Heart left ventricle (tissue), 13 donors: ENCODE data around the gene CDCA5.

Experiments used
- POLR2A ChIP-seq, 2 donors: fragments of 450-650 bp; IDR thresholded peaks; one replicate each; pipeline ENCODE4 v1.6.1; 2017; ENCODE audit warnings: antibody characterized with exemption in 2 of 2, mild to moderate bottlenecking in 2 of 2, moderate library complexity in 2 of 2
- TF ChIP-seq, protein P1 (sequence below), 12 donors: fragments of 200-600 bp; sonication (generic) in 4 of 12; IDR thresholded peaks; one replicate each; pipeline versions ENCODE4 v1.5.0 to v1.8.0; 2018 to 2022; ENCODE audit warnings: antibody characterized with exemption in 12 of 12, mild to moderate bottlenecking in 5 of 12
- donor health status: ischemic (EF 13 %, LVEDD 7.1; RV severe dilation, severe dysfunction).
- donor health status: DM: no; HTN: yes; CAD: no.
- donor health status: DM: no; HTN: no; CAD: no.
- donor health status: ischemic (EF 25% LVEDD 6.9; RV normal size, moderate dysfunction).
- donor health status: ischemic (EF 25% LVEDD 5.7; RV mildly dilated, moderate dysfunction).
- donor health status: ischemic (EF 35%, LVEDD 5.7; RV mildly dilated, moderate dysfunction).
- donor health status: nonischemic (EF 11% LVEDD 7.7; RV severe dilation, severe dysfunction).
- donor health status: DM: yes; HTN: yes; CAD: no.
- donor health status: PGD.
- donor health status: ischemic (EF 29% LVEDD 5.4; RV normal size, mild dysfunction).
- donor health status: nonischemic (EF 23%, LVEDD 6.1; RV moderate dilation, normal function).

DNA sequence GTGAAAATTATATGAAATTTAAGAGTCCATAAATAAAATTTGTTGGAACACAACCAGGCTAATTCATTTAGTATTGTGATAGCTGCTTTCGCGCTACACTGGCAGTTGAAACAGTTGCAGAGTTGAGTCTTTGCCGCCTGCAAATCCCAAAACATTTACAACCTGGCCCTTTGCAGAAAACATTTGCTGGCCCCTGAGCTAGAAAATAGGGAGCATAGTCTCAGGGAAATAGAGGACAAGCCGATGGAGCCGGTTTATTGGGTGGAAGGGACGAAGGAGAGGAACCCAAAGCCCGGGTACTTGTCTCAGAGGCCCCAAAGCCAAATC, 43.4 kb downstream of the CDCA5 start:
- TF ChIP-seq, protein P1, sequence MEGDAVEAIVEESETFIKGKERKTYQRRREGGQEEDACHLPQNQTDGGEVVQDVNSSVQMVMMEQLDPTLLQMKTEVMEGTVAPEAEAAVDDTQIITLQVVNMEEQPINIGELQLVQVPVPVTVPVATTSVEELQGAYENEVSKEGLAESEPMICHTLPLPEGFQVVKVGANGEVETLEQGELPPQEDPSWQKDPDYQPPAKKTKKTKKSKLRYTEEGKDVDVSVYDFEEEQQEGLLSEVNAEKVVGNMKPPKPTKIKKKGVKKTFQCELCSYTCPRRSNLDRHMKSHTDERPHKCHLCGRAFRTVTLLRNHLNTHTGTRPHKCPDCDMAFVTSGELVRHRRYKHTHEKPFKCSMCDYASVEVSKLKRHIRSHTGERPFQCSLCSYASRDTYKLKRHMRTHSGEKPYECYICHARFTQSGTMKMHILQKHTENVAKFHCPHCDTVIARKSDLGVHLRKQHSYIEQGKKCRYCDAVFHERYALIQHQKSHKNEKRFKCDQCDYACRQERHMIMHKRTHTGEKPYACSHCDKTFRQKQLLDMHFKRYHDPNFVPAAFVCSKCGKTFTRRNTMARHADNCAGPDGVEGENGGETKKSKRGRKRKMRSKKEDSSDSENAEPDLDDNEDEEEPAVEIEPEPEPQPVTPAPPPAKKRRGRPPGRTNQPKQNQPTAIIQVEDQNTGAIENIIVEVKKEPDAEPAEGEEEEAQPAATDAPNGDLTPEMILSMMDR (IDR thresholded peaks at IDR 0.05): no peak
- no peak for TF ChIP-seq POLR2A (IDR thresholded peaks at IDR 0.05)
